ENCODE measurements around the gene CAMSAP1. TPM values are rescaled to one million over a fixed set of nuclear protein-coding genes. Genes with fewer than 3 reads are reported as not detected.

CAMSAP1 gene
- total RNA-seq, 1 experiment from 2014 or later, result 52.7 TPM

DNA sequence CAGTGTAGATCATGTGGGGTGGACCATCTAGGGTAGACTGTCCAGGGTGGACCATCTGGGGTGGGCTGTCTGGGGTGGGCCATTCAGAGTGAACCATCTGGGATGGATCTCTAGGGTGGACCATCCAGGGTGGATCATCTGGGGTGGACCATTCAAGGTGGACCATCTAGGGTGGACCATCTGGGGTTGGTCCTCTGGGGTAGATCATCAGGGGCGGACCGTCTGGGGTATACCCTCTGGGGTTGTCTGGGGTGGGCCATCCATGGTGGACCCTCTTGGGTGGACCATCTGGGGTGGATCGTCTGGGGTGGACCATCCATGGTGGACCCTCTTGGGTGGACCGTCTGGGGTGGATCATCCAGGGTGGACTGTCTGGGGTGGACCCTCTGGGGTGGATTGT, 141.1 kb downstream of the CAMSAP1 start:
- no CpG with 5 or more reads among the region's 4 CpGs for WGBS (ENCODE audit: extremely low coverage, insufficient read length, low lambda C conversion rate)
- H2BK15ac ChIP-seq (ENCODE audit: low read depth, low read length), result no peak overlapping the region
- no peaks in the 10 kb centered on the region for H3K79me1 ChIP-seq (ENCODE audit: insufficient read depth, low read depth, low read length, poor library complexity, severe bottlenecking)
- no peak overlapping the region for H2BK5ac ChIP-seq (ENCODE audit: insufficient read length, low read length)
- no peak overlapping the region for H2BK20ac ChIP-seq (ENCODE audit: low read depth, low read length, poor library complexity, severe bottlenecking)
- no peak overlapping the region for H2BK120ac ChIP-seq (ENCODE audit: low read depth, low read length, poor library complexity, severe bottlenecking)
- H4K8ac ChIP-seq (replicated peaks; ENCODE audit: insufficient read length, low read depth, low read length), result no peak overlapping the region
- no peak overlapping the region for H3K27ac ChIP-seq (ENCODE audit: insufficient read length, low read depth, low read length)
- H3K27ac Mint-ChIP-seq, result peak overlapping the region in 1 of 3 experiments; percentile 62; a peak in 1 of 7 replicates
- no peak overlapping the region for H2BK12ac ChIP-seq (ENCODE audit: insufficient read length, low read depth, low read length)
- TF ChIP-seq CTCF (conservative IDR thresholded peaks at IDR 0.05), result no peak
- no peak overlapping the region for H4K5ac ChIP-seq (ENCODE audit: insufficient read length, low read depth, low read length)
- no peaks in the 10 kb centered on the region for H3K27me3 ChIP-seq (ENCODE audit: insufficient read depth, low read length)
- H3K4me2 ChIP-seq (ENCODE audit: insufficient read depth, insufficient read length, low read length), result no peak overlapping the region
- H3K9me3 ChIP-seq (ENCODE audit: control insufficient read depth, low read depth, low read length), result peaks cover 4% of the 10 kb centered on the region
- H3K9ac ChIP-seq (ENCODE audit: extremely low read depth, insufficient read length, low read length), result no peak overlapping the region
- no peak overlapping the region for H4K91ac ChIP-seq (ENCODE audit: insufficient read length, low read depth, low read length)
- H3K23ac ChIP-seq (ENCODE audit: insufficient read length, low read depth, low read length), result no peak overlapping the region
- H3K27me3 Mint-ChIP-seq (ENCODE audit: low read depth), result no peaks in the 10 kb centered on the region
- H3K56ac ChIP-seq (ENCODE audit: insufficient read length, low read depth, low read length), result no peak overlapping the region
- no peak overlapping the region for H2AFZ ChIP-seq (ENCODE audit: low read length)
- H3K4me1 ChIP-seq (ENCODE audit: insufficient read depth, low read length), result no peaks in the 10 kb centered on the region
- peaks cover 12 to 22% of the 10 kb centered on the region in 2 experiments for H3K9me3 Mint-ChIP-seq
- peaks cover 0 to 10% (median 4%) of the 10 kb centered on the region in 3 experiments; a peak in 4 of 7 replicates for H3K36me3 Mint-ChIP-seq (ENCODE audit: insufficient read depth in 1 of 3, low read depth in 3 of 3)
- H3K4ac ChIP-seq (ENCODE audit: low read depth, low read length), result no peak overlapping the region
- H3K18ac ChIP-seq (ENCODE audit: insufficient read length, low read depth, low read length), result no peak overlapping the region
- H3K4me3 Mint-ChIP-seq, result no peak overlapping the region
- no peak overlapping the region for H3K14ac ChIP-seq (ENCODE audit: insufficient read depth, low read length)
- no peaks in the 10 kb centered on the region for H3K4me1 Mint-ChIP-seq
- no peak for DNase-seq
- H3K23me2 ChIP-seq (ENCODE audit: insufficient read length, low read depth, low read length, poor library complexity, severe bottlenecking), result no peaks in the 10 kb centered on the region
- H3T11ph ChIP-seq (ENCODE audit: low read length), result no peak overlapping the region
- no peak overlapping the region for H2AK5ac ChIP-seq (ENCODE audit: insufficient read length, low read length)
- no peaks in the 10 kb centered on the region for H4K20me1 ChIP-seq (ENCODE audit: control insufficient read depth, insufficient read depth, insufficient read length)
- no peaks in the 10 kb centered on the region for H3K79me2 ChIP-seq (ENCODE audit: insufficient read depth, low read length)

Data from H9 (cell line).